OCI-LY7 (cell line): ENCODE results near the gene EHBP1. TPM values are rescaled to one million over a fixed set of nuclear protein-coding genes. Genes with fewer than 3 reads are reported as not detected.

Experiments used
- BruUV-seq: library from RNA; stranded (reverse); fragments of 400-500 nt; replicated peaks from 2 replicates; lab custom pipeline; 2021; lab: Mats Ljungman, UMichigan
- CTCF ChIA-PET: fragments of 300-600 bp; sonication (Branson Sonifier 250); formaldehyde crosslinking; loops from one replicate; lab custom pipeline; 2022; ENCODE audit warnings: antibody characterized with exemption; ENCODE audit not compliant: unreplicated experiment; lab: Charles Lee
- POLR2A ChIA-PET: fragments of 300-600 bp; sonication (Branson Sonifier 250); formaldehyde crosslinking; loops from one replicate; lab custom pipeline; 2022; ENCODE audit warnings: antibody characterized with exemption; lab: Charles Lee
- DNase-seq: peaks from one replicate; pipeline ENCODE4 v3.0.0-alpha.2; 2015; ENCODE audit warnings: low spot score
- H2AFZ ChIP-seq: fragments of 200-600 bp; sonication (generic), shearing (Covaris generic); 2 replicates; pipeline ENCODE4 v1.6.1; 2014; ENCODE audit warnings: mild to moderate bottlenecking, antibody characterized with exemption, low read length, moderate library complexity
- H3K27ac ChIP-seq: fragments of 200-600 bp; sonication (generic); 2 replicates; pipeline ENCODE4 v1.5.1; 2014; ENCODE audit warnings: mixed run types, low read depth, mild to moderate bottlenecking, moderate library complexity, low read length, inconsistent platforms; ENCODE audit not compliant: poor library complexity, severe bottlenecking
- H3K36me3 ChIP-seq: fragments of 200-600 bp; sonication (generic); 2 replicates; pipeline ENCODE4 v1.6.1; 2014; ENCODE audit warnings: mild to moderate bottlenecking, antibody characterized with exemption, low read length, moderate library complexity, mixed read lengths; ENCODE audit not compliant: insufficient read depth
- H3K4me1 ChIP-seq: fragments of 200-600 bp; sonication (generic); 2 replicates; pipeline ENCODE4 v1.5.1; 2014; ENCODE audit warnings: mild to moderate bottlenecking, low read length; ENCODE audit not compliant: insufficient read depth, poor library complexity, severe bottlenecking
- H3K4me2 ChIP-seq: fragments of 200-600 bp; sonication (generic); 2 replicates; pipeline ENCODE4 v1.6.1; 2014; ENCODE audit warnings: mild to moderate bottlenecking, low read length
- H3K4me3 ChIP-seq: fragments of 200-600 bp; sonication (generic); 2 replicates; pipeline ENCODE4 v1.5.1; 2014; ENCODE audit warnings: mild to moderate bottlenecking, low read depth, low read length; ENCODE audit not compliant: poor library complexity, severe bottlenecking
- H3K79me2 ChIP-seq: fragments of 200-600 bp; sonication (generic); 2 replicates; pipeline ENCODE4 v1.6.1; 2016; ENCODE audit warnings: low read depth, mild to moderate bottlenecking, low read length, moderate library complexity, mixed read lengths; ENCODE audit not compliant: insufficient read depth
- H3K9me2 ChIP-seq: fragments of 200-600 bp; sonication (generic); 2 replicates; pipeline ENCODE4 v1.6.1; 2016; ENCODE audit warnings: mild to moderate bottlenecking, low read length, mixed read lengths; ENCODE audit not compliant: insufficient read depth
- H3K9me3 ChIP-seq: fragments of 200-600 bp; sonication (generic); 2 replicates; pipeline ENCODE4 v1.6.1; 2014; ENCODE audit warnings: mild to moderate bottlenecking, mixed run types, low read length, mixed read lengths
- H4K20me1 ChIP-seq: fragments of 200-600 bp; sonication (generic); 2 replicates; pipeline ENCODE4 v1.6.1; 2014; ENCODE audit warnings: mild to moderate bottlenecking, antibody characterized with exemption, low read length, moderate library complexity, mixed read lengths; ENCODE audit not compliant: insufficient read depth
- CTCF ChIP-seq: fragments of 200-600 bp; sonication (generic); conservative IDR thresholded peaks from 2 replicates; pipeline ENCODE4 v1.5.1; 2014; ENCODE audit warnings: mild to moderate bottlenecking, antibody characterized with exemption, low read length, moderate library complexity, mixed read lengths
- EZH2phosphoT487 ChIP-seq: fragments of 200-600 bp; sonication (generic); IDR thresholded peaks from 2 replicates; pipeline ENCODE4 v1.6.1; 2018; ENCODE audit warnings: low read depth, borderline replicate concordance, mild to moderate bottlenecking, mixed run types, antibody characterized with exemption, low read length, moderate library complexity, mixed read lengths
- intact Hi-C: fragments of 100-400 bp; cut with micrococcal nuclease; formaldehyde crosslinking; loops from one replicate; pipeline ENCODE4 v1.10.0; 2022; ENCODE audit not compliant: unreplicated experiment
- total RNA-seq, 2 experiments: library from RNA; depleted of rRNA in 1 of 2; stranded (reverse); fragments of >200 nt in 1 of 2; shearing (Covaris generic) in 1 of 2; gene quantifications; 2 replicates each; pipeline ENCODE4 v1.2.3, GENCODE V29; 2014 to 2022

The EHBP1 gene
- total RNA-seq, 2 experiments from 2014 or later = 26.8 to 34.1 TPM

GRCh38 chr2:62923242-62923641 lies 217.7 kb downstream of the EHBP1 start:
- DNase-seq = no peak
- TF ChIP-seq CTCF = no peak
- ChIA-PET CTCF (no interaction called here), POLR2A (no interaction called here)
- no peak overlapping the region for H3K4me3 ChIP-seq
- intact Hi-C loops = no loop called here
- H3K79me2 ChIP-seq = no peaks in the 10 kb centered on the region
- H3K4me1 ChIP-seq = no peaks in the 10 kb centered on the region
- H3K9me2 ChIP-seq = no peaks in the 10 kb centered on the region
- no peak overlapping the region for H3K27ac ChIP-seq
- no peaks in the 10 kb centered on the region for H3K36me3 ChIP-seq
- H2AFZ ChIP-seq = no peak overlapping the region
- H4K20me1 ChIP-seq = no peaks in the 10 kb centered on the region
- no peaks in the 10 kb centered on the region for H3K9me3 ChIP-seq
- BruUV-seq = no TSS peak
- H3K4me2 ChIP-seq = no peak overlapping the region

GRCh38 chr2:62923881-62924280 lies 218.4 kb downstream of the EHBP1 start:
- Histone ChIP-seq H3K4me1 (no peaks in the 10 kb centered on the region), H2AFZ (no peak overlapping the region), H3K27ac (no peak overlapping the region), H3K4me2 (no peak overlapping the region), H4K20me1 (no peaks in the 10 kb centered on the region), H3K4me3 (no peak overlapping the region), H3K79me2 (no peaks in the 10 kb centered on the region), H3K9me2 (no peaks in the 10 kb centered on the region), H3K9me3 (no peaks in the 10 kb centered on the region), H3K36me3 (no peaks in the 10 kb centered on the region)
- POLR2A ChIA-PET = no interaction called here
- CTCF ChIA-PET = no interaction called here
- TF ChIP-seq CTCF (no peak), EZH2phosphoT487 (no peak)
- DNase-seq = no peak
- BruUV-seq = no TSS peak
- intact Hi-C loops = no loop called here

GRCh38 chr2:62928015-62928414 lies 222.5 kb downstream of the EHBP1 start:
- Histone ChIP-seq H3K36me3 (no peaks in the 10 kb centered on the region), H4K20me1 (no peaks in the 10 kb centered on the region), H2AFZ (no peak overlapping the region), H3K4me2 (no peak overlapping the region), H3K4me3 (no peak overlapping the region), H3K27ac (no peak overlapping the region), H3K79me2 (no peaks in the 10 kb centered on the region), H3K9me2 (no peaks in the 10 kb centered on the region), H3K9me3 (no peaks in the 10 kb centered on the region), H3K4me1 (no peaks in the 10 kb centered on the region)
- intact Hi-C loops = no loop called here
- BruUV-seq = no TSS peak
- TF ChIP-seq EZH2phosphoT487 = no peak
- no peak for TF ChIP-seq CTCF
- DNase-seq = no peak
- ChIA-PET POLR2A (interaction anchor here (0.6 to 1.3 kb wide), 4 partner anchors 11 to 1000 kb away, joined by 3 to 5 read pairs (median 4); no protein-coding TSS in a partner anchor), CTCF (no interaction called here)
